Upper lobe of right lung (tissue), 1 donor: ENCODE data around the gene SF1. TPM values are rescaled to one million over a fixed set of nuclear protein-coding genes. Genes with fewer than 3 reads are reported as not detected.

Source experiments
- ATAC-seq: fragments of 200-7000 bp; cut with Tn5 transposase; one replicate; pipeline ENCODE4 v1.9.1; 2020; ENCODE audit warnings: mild to moderate bottlenecking, moderate library complexity
- DNase-seq: peaks from one replicate; pipeline ENCODE4 v3.0.0-alpha.2; 2020
- H3K27ac ChIP-seq: fragments of 200-600 bp; one replicate; pipeline ENCODE4 v1.8.0; 2022
- H3K27me3 ChIP-seq: fragments of 200-600 bp; one replicate; pipeline ENCODE4 v1.8.0; 2022; ENCODE audit warnings: mild to moderate bottlenecking
- H3K36me3 ChIP-seq: fragments of 200-600 bp; one replicate; pipeline ENCODE4 v1.8.0; 2022
- H3K4me1 ChIP-seq: fragments of 200-600 bp; one replicate; pipeline ENCODE4 v1.8.0; 2022
- H3K4me3 ChIP-seq: fragments of 200-600 bp; one replicate; pipeline ENCODE4 v1.8.0; 2022; ENCODE audit warnings: mild to moderate bottlenecking
- H3K9me3 ChIP-seq: fragments of 200-600 bp; one replicate; pipeline ENCODE4 v1.8.0; 2022
- intact Hi-C: fragments of 100-400 bp; cut with DNase I; formaldehyde crosslinking; loops from one replicate; pipeline ENCODE4 v1.11.0; 2022
- total RNA-seq: library from RNA; stranded (reverse); fragmentation: NEBNext Ultra II Directional; extraction: Animal tissue kit (Norgen Biotek cat#: 25700); gene quantifications from one replicate; pipeline ENCODE4 v1.2.1, GENCODE V29; 2021
- TF ChIP-seq, protein P1 (sequence below): fragments of 200-600 bp; IDR thresholded peaks from one replicate; pipeline ENCODE4 v1.8.0; 2022; ENCODE audit warnings: antibody characterized with exemption
- donor health status: DM: no; HTN: yes; CAD: no; lungs with severe emphysema.

SF1 gene
- total RNA-seq, 1 donor from 2014 or later = 294 TPM

DNA sequence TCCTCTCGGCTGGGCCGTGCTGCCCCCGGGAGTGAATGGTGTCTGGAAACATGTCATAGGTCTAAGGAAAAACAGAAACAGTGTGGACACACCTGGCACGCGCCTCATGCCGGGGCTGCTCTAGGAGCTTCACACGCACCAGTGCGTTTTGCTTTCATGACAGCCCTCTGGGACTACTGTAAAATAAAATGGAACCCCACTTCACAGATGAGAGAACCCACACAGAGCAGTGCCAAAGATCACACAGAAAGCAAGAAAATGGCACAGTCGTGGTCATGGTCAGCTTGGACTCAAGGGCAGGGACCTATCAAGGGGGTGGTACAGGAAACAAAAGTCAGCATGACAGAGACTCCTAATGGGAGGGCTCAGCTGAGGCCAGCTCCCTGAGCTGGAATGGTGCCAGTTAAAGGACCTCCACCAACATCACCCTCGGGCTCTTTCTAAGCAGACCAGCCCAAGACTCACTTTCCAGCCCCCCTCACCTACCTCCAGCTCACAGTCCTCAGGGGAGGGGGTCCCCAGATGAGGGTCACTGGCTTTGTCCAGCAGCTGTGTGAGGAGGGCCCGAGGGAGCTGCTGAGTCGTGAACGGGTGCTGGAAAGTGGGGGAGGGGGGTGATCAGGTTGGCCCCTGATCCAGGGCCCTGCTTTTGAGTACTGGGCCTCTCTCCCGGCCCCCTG lies 21.4 kb upstream of the SF1 start:
- Histone ChIP-seq H3K27ac (peak overlapping the region; percentile 2), H3K9me3 (no peaks in the 10 kb centered on the region), H3K36me3 (peaks cover 23% of the 10 kb centered on the region), H3K4me3 (no peak overlapping the region), H3K27me3 (no peaks in the 10 kb centered on the region), H3K4me1 (peaks cover 20% of the 10 kb centered on the region)
- ATAC-seq (no peak), DNase-seq (no peak)
- intact Hi-C loops = no loop called here
- TF ChIP-seq, protein P1, sequence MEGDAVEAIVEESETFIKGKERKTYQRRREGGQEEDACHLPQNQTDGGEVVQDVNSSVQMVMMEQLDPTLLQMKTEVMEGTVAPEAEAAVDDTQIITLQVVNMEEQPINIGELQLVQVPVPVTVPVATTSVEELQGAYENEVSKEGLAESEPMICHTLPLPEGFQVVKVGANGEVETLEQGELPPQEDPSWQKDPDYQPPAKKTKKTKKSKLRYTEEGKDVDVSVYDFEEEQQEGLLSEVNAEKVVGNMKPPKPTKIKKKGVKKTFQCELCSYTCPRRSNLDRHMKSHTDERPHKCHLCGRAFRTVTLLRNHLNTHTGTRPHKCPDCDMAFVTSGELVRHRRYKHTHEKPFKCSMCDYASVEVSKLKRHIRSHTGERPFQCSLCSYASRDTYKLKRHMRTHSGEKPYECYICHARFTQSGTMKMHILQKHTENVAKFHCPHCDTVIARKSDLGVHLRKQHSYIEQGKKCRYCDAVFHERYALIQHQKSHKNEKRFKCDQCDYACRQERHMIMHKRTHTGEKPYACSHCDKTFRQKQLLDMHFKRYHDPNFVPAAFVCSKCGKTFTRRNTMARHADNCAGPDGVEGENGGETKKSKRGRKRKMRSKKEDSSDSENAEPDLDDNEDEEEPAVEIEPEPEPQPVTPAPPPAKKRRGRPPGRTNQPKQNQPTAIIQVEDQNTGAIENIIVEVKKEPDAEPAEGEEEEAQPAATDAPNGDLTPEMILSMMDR = no peak

DNA sequence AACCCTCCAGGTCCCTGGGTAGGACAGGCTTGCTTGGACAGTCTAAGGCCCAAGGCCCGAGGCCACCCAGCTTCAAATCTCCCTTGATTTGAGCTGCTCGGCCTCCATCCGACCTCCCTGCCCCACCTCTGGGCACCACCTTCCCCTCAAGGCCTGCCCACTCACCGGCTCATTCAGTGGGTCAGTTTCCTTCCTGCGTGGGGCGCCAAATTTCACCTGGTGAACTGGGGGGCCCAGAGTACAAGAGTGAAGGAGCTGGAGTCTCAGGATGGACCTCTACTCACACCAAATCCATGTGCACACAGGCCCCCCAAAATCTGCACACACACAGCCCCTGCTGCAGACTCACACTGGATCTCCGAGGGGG lies 20.9 kb upstream of the SF1 start:
- Histone ChIP-seq H3K4me3 (no peak overlapping the region), H3K36me3 (peaks cover 18% of the 10 kb centered on the region), H3K27me3 (no peaks in the 10 kb centered on the region), H3K9me3 (no peaks in the 10 kb centered on the region), H3K27ac (no peak overlapping the region), H3K4me1 (peaks cover 17% of the 10 kb centered on the region)
- ATAC-seq = no peak
- DNase-seq = no peak
- intact Hi-C loops = no loop called here
- TF ChIP-seq, protein P1 = no peak

DNA sequence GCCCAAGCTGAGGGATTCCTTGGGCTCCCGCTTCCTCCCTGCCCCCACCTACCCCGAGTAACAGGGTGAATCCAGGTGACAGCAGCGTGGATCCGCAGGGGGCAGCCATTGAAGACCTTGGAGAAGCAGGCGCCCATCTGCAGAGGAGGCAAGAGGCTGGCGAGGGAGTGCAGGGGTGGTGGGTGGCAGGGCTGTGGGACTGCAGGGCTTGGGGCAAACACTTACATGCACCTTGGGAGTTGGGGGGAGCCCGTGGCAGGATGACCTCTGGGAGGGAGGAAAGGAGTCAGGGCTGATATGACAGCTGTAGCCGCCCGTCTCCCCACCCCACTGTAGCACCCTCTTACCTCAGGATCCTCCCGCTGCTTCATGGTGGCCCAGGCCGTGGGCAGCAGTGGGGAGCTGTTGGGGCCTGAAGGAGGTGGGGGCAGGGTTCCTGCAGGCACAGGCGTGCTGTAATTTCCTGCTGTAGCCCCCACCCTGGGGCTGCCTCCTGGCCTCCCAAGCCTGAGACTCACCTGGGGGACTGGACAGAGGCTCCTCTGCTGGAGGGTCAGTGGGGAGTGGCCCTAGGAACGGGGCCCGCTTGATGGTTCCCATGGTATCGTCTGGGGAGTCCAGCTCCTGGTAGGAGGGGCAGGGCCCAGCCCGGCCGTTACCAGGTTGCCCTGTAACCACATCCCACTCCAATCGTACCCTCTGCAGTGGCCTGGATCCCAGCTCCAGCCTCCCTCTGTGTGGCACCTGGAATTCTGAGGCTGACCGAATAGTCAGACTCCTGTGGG lies 18.6 kb upstream of the SF1 start:
- Histone ChIP-seq H3K4me3 (no peak overlapping the region), H3K27ac (no peak overlapping the region), H3K36me3 (peaks cover 17% of the 10 kb centered on the region), H3K9me3 (no peaks in the 10 kb centered on the region), H3K4me1 (peaks cover 11% of the 10 kb centered on the region), H3K27me3 (no peaks in the 10 kb centered on the region)
- DNase-seq (no peak), ATAC-seq (no peak)
- intact Hi-C loops = no loop called here
- TF ChIP-seq, protein P1 = no peak

DNA sequence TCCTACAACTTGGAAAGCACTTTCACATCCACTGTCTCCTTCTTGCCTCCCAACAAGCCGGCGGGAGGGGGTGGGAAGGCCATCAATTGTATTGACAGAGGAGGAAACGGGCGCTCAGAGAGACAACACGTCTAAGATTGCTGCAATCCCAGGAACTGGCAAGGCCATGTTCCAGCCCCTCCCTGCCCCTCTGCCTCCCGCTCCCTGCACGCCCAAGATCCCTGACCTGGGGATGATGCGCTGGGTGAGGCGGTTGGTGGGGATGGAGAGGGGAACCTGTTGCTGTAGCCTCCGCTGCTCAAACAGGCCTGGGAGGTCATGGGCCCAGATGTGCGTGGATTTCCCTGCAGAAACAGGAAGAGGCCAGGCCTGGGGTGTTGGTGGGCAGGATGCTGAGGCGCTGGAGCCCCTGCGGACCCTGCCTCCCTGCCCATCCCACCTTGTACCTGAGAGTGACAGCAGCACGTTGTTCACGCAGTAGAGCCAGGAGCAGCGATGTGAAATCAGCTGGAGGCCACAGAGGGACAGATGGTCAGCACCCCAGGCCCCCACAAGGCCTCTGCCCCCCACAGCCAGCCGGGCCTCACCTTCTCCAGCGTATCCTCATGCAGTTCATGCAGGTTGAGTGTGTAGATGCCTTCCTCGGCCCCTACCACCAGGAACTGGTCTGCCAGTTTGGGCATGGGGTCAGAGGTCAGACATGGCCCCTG lies 17.9 kb upstream of the SF1 start:
- intact Hi-C loops = no loop called here
- Histone ChIP-seq H3K9me3 (no peaks in the 10 kb centered on the region), H3K4me1 (peaks cover 7% of the 10 kb centered on the region), H3K4me3 (no peak overlapping the region), H3K27me3 (no peaks in the 10 kb centered on the region), H3K36me3 (peaks cover 17% of the 10 kb centered on the region), H3K27ac (no peak overlapping the region)
- DNase-seq = peak; percentile 59
- ATAC-seq = no peak
- TF ChIP-seq, protein P1 = no peak

DNA sequence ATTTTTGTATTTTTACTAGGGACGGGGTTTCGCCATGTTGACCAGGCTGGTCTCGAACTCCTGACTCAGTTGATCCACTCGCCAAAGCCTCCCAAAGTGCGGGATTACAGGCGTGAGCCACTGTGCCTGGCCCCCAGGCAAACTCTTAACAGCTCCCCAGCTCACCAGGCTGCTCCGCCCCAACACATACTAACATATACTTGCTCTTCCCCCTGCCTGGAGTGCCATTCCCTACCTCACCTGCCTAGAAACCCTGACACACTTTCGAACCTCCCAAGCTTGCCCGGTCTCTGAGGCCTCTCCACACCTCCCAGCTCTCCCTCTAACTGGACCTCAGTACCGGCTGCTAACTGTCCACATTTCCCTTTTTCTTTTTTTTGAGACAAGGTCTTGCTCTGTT lies 16.2 kb upstream of the SF1 start:
- peak; percentile 22 for DNase-seq
- no peak overlapping the region for H3K4me3 ChIP-seq

More for the DNA sequence above, 16.2 kb upstream of the SF1 start:
- H3K27me3 ChIP-seq = no peaks in the 10 kb centered on the region
- no peaks in the 10 kb centered on the region for H3K9me3 ChIP-seq
- intact Hi-C loops = no loop called here
- H3K27ac ChIP-seq = no peak overlapping the region
- peaks cover 7% of the 10 kb centered on the region for H3K4me1 ChIP-seq
- peaks cover 25% of the 10 kb centered on the region for H3K36me3 ChIP-seq
- TF ChIP-seq, protein P1 = no peak
- no peak for ATAC-seq
